SK-N-SH (cell line): ENCODE measurements around the gene RASSF9. TPM values are rescaled to one million over a fixed set of nuclear protein-coding genes. Genes with fewer than 3 reads are reported as not detected.

Experiments
- CTCF ChIA-PET: fragments of 300-600, 350-600 bp; formaldehyde crosslinking; extraction: SDS; loops from one replicate; lab custom pipeline; 2021; lab: Yijun Ruan, JAX
- POLR2A ChIA-PET: fragments of 350-600 bp; sonication (Branson Sonifier 250); formaldehyde crosslinking; extraction: SDS; loops from one replicate; lab custom pipeline; 2020; ENCODE audit warnings: antibody characterized with exemption, inconsistent platforms; lab: Yijun Ruan, JAX
- DNase-seq: peaks from one replicate; pipeline ENCODE4 v3.0.0; 2012
- H2AFZ ChIP-seq: fragments of 200-600 bp; sonication (generic); 2 replicates; pipeline ENCODE4 v1.8.1; 2016; ENCODE audit warnings: antibody characterized with exemption, mild to moderate bottlenecking, low read depth
- H3F3A ChIP-seq: fragments of 200-600 bp; sonication (generic); replicated peaks from 2 replicates; pipeline ENCODE3; 2016; ENCODE audit warnings: antibody characterized with exemption, mild to moderate bottlenecking; ENCODE audit not compliant: insufficient read depth
- H3K27ac ChIP-seq, 2 experiments: fragments of 200-500 bp in 1 of 2; fragments of 200-600 bp in 1 of 2; sonication (Bioruptor generic) in 1 of 2; sonication (generic), shearing (Covaris generic) in 1 of 2; 2 replicates each; pipeline versions ENCODE4 v1.5.1 to v1.6.1; 2014 to 2016; ENCODE audit warnings: low read depth in 2 of 2, inconsistent platforms in 1 of 2, low read length in 1 of 2, mild to moderate bottlenecking in 1 of 2, mixed read lengths in 1 of 2
- H3K27me3 ChIP-seq: fragments of 200-600 bp; sonication (generic), shearing (Covaris generic); 2 replicates; pipeline ENCODE4 v1.6.1; 2016; ENCODE audit warnings: mixed run types; ENCODE audit not compliant: insufficient read depth
- H3K36me3 ChIP-seq, 2 experiments: fragments of 200-500 bp in 1 of 2; fragments of 200-600 bp in 1 of 2; sonication (Bioruptor generic) in 1 of 2; sonication (generic) in 1 of 2; replicated peaks in 1 of 2; 2 replicates each; pipeline versions ENCODE3 to v1.5.1; 2014 to 2016; ENCODE audit warnings: low read length in 1 of 2, mild to moderate bottlenecking in 1 of 2; ENCODE audit not compliant: insufficient read depth in 2 of 2, control insufficient read depth in 1 of 2
- H3K4me1 ChIP-seq, 2 experiments: fragments of 200-500 bp in 1 of 2; fragments of 200-600 bp in 1 of 2; sonication (Bioruptor generic) in 1 of 2; sonication (generic), shearing (Covaris generic) in 1 of 2; 2 replicates each; pipeline versions ENCODE4 v1.5.1 to v1.6.1; 2014 to 2016; ENCODE audit warnings: low read depth in 1 of 2, low read length in 1 of 2, mixed run types in 1 of 2; ENCODE audit not compliant: insufficient read depth in 2 of 2, control insufficient read depth in 1 of 2
- H3K4me2 ChIP-seq: fragments of 200-600 bp; sonication (generic), shearing (Covaris generic); 2 replicates; pipeline ENCODE4 v1.6.1; 2017; ENCODE audit warnings: mixed run types
- H3K4me3 ChIP-seq, 2 experiments: fragments of 200-500 bp in 1 of 2; fragments of 200-600 bp in 1 of 2; sonication (Bioruptor generic) in 1 of 2; sonication (generic), shearing (Covaris generic) in 1 of 2; 2 replicates each; pipeline versions ENCODE4 v1.5.1 to v1.8.1; 2014 to 2016; ENCODE audit warnings: low read depth in 2 of 2, inconsistent platforms in 1 of 2, low read length in 1 of 2, mild to moderate bottlenecking in 1 of 2, mixed read lengths in 1 of 2, moderate library complexity in 1 of 2
- H3K79me2 ChIP-seq: fragments of 200-600 bp; sonication (generic); 2 replicates; pipeline ENCODE4 v1.8.1; 2017; ENCODE audit warnings: mild to moderate bottlenecking; ENCODE audit not compliant: insufficient read depth
- H3K9ac ChIP-seq: fragments of 200-600 bp; sonication (generic); 2 replicates; pipeline ENCODE4 v1.6.1; 2017; ENCODE audit warnings: mixed run types
- H3K9me2 ChIP-seq: fragments of 200-600 bp; sonication (generic); 2 replicates; pipeline ENCODE4 v1.6.1; 2017; ENCODE audit warnings: mixed run types
- H3K9me3 ChIP-seq: fragments of 200-600 bp; sonication (generic); 2 replicates; pipeline ENCODE4 v1.6.1; 2017; ENCODE audit warnings: mixed run types, mild to moderate bottlenecking, moderate library complexity
- H4K20me1 ChIP-seq: fragments of 200-600 bp; sonication (generic); 2 replicates; pipeline ENCODE4 v1.6.1; 2017; ENCODE audit warnings: mild to moderate bottlenecking, mixed run types; ENCODE audit not compliant: insufficient read depth
- CTCF ChIP-seq: fragments of 200-600 bp; sonication (generic); IDR thresholded peaks from 2 replicates; pipeline ENCODE4 v1.6.1; 2017; ENCODE audit warnings: antibody characterized with exemption, mild to moderate bottlenecking, moderate library complexity
- ELF1 ChIP-seq: IDR thresholded peaks from 2 replicates; pipeline ENCODE4 v1.4.0; 2012
- EP300 ChIP-seq, 2 experiments: IDR thresholded peaks; 2 replicates each; pipeline versions ENCODE4 v1.4.0 to v1.6.1; 2012; ENCODE audit warnings: borderline replicate concordance in 1 of 2, low read depth in 1 of 2, low read length in 1 of 2
- FOSL2 ChIP-seq: IDR thresholded peaks from 2 replicates; pipeline ENCODE4 v1.4.0; 2012; ENCODE audit warnings: low read depth, mild to moderate bottlenecking, moderate library complexity, borderline replicate concordance
- GABPA ChIP-seq: IDR thresholded peaks from 2 replicates; pipeline ENCODE4 v1.4.0; 2012; ENCODE audit warnings: low read depth, mild to moderate bottlenecking
- GATA2 ChIP-seq: sonication (generic); formaldehyde crosslinking; IDR thresholded peaks from 2 replicates; pipeline ENCODE4 v1.5.0; 2020; ENCODE audit warnings: mild to moderate bottlenecking, missing genetic modification reagents
- MAX ChIP-seq: IDR thresholded peaks from 2 replicates; pipeline ENCODE4 v1.4.0; 2012; ENCODE audit warnings: low read depth
- MEF2A ChIP-seq: IDR thresholded peaks from 2 replicates; pipeline ENCODE4 v1.4.0; 2012; ENCODE audit warnings: low read depth, borderline replicate concordance
- MXI1 ChIP-seq: IDR thresholded peaks from 2 replicates; pipeline ENCODE4 v1.6.1; 2012; ENCODE audit warnings: mild to moderate bottlenecking, low read depth, low read length, improper control_type of control experiment
- NFIC ChIP-seq: IDR thresholded peaks from 2 replicates; pipeline ENCODE4 v1.4.0; 2012; ENCODE audit warnings: borderline replicate concordance
- RAD21 ChIP-seq: IDR thresholded peaks from 2 replicates; pipeline ENCODE4 v1.6.1; 2012; ENCODE audit warnings: mild to moderate bottlenecking, low read length
- RCOR1 ChIP-seq: fragments of 150-350 bp; IDR thresholded peaks from 2 replicates; pipeline ENCODE4 v1.6.1; 2017; ENCODE audit warnings: antibody characterized with exemption, low read length
- REST ChIP-seq: IDR thresholded peaks from 2 replicates; pipeline ENCODE4 v1.6.1; 2012; ENCODE audit warnings: mild to moderate bottlenecking, low read depth, low read length, moderate library complexity
- RFX5 ChIP-seq: IDR thresholded peaks from 2 replicates; pipeline ENCODE4 v1.6.1; 2012; ENCODE audit warnings: mild to moderate bottlenecking, improper control_type of control experiment, low read length
- RXRA ChIP-seq: IDR thresholded peaks from 2 replicates; pipeline ENCODE4 v1.4.0; 2012; ENCODE audit warnings: low read depth, mild to moderate bottlenecking, borderline replicate concordance
- SMC3 ChIP-seq: IDR thresholded peaks from 2 replicates; pipeline ENCODE4 v1.6.1; 2012; ENCODE audit warnings: low read depth, low read length, improper control_type of control experiment
- YY1 ChIP-seq: IDR thresholded peaks from 2 replicates; pipeline ENCODE4 v1.4.0; 2012; ENCODE audit warnings: low read depth, mild to moderate bottlenecking
- WGBS: methylation state at CpG from one replicate; pipeline ENCODE4 v1.1.6; 2017; ENCODE audit warnings: low lambda C conversion rate; 5-methylcytosine and 5-hydroxymethylcytosine counted together
- polyA plus RNA-seq, 3 experiments: library from polyadenylated mRNA; depleted of rRNA; stranded (reverse); fragments of >200 nt; gene quantifications; 2 replicates each; pipeline ENCODE4 v1.2.3, GENCODE V29; 2012

Gene RASSF9
- polyA plus RNA-seq, 1 of the 3 experiments (the other 2 are of a cell fraction): 0.21 TPM

GRCh38 chr12:85872497-85873091 is 36.4 kb upstream of the RASSF9 start:
- Histone ChIP-seq H3F3A (no peaks in the 10 kb centered on the region), H3K36me3 (no peaks in the 10 kb centered on the region), H3K27ac (no peak overlapping the region), H3K27me3 (no peaks in the 10 kb centered on the region), H3K4me1 (no peaks in the 10 kb centered on the region), H3K4me2 (no peak overlapping the region), H3K79me2 (no peaks in the 10 kb centered on the region), H3K9me2 (no peaks in the 10 kb centered on the region), H3K9me3 (0 out of 2 replicates have a peak, but pooled peaks cover 3% of the 10 kb centered on the region), H3K9ac (no peak overlapping the region), H4K20me1 (no peaks in the 10 kb centered on the region), H3K4me3 (no peak overlapping the region; a peak in 1 of 4 replicates), H2AFZ (no peak overlapping the region; the same call in 1 of the 2 replicates)
- TF ChIP-seq CTCF (peak; percentile 83), REST (no peak), GABPA (no peak), RXRA (no peak), SMC3 (peak; percentile 74), YY1 (no peak), RAD21 (peak; percentile 72), MXI1 (no peak)
- DNase-seq: peak; percentile 24
- 33% methylated on average over 3 of the region's 3 CpGs for WGBS
- POLR2A ChIA-PET: no interaction called here
- CTCF ChIA-PET: interaction anchor here (0.6 to 9.2 kb wide), 16 partner anchors 10 to 795 kb away, joined by 3 to 80 read pairs (median 5); no protein-coding TSS in a partner anchor

- no peaks in the 10 kb centered on the region for H3K36me3 ChIP-seq
- no peaks in the 10 kb centered on the region for H3F3A ChIP-seq
- peak overlapping the region in 1 of 2 experiments; percentile 8; a peak in 1 of 4 replicates for H3K4me3 ChIP-seq
- H3K9ac ChIP-seq: no peak overlapping the region
- H3K4me1 ChIP-seq: no peaks in the 10 kb centered on the region
- H3K9me2 ChIP-seq: no peaks in the 10 kb centered on the region
- DNase-seq: peak; percentile 51
- peak overlapping the region; percentile 62 for H2AFZ ChIP-seq
- CTCF ChIA-PET: interaction anchor here (0.6 to 9.2 kb wide), 72 partner anchors 8 to 1200 kb away, joined by 3 to 80 read pairs (median 5); no protein-coding TSS in a partner anchor
- 0 out of 2 replicates have a peak, but pooled peaks cover 3% of the 10 kb centered on the region for H3K9me3 ChIP-seq
- no peak overlapping the region for H3K4me2 ChIP-seq
- WGBS: 33% methylated on average over 5 of the region's 5 CpGs
- POLR2A ChIA-PET: no interaction called here
- H3K27ac ChIP-seq: no peak overlapping the region
- no peaks in the 10 kb centered on the region for H3K27me3 ChIP-seq
- H3K79me2 ChIP-seq: no peaks in the 10 kb centered on the region
- H4K20me1 ChIP-seq: no peaks in the 10 kb centered on the region
- TF ChIP-seq RCOR1 (no peak), GABPA (no peak), MXI1 (no peak), ELF1 (no peak), RFX5 (no peak), EP300 (IDR thresholded peaks at IDR 0.05; ENCODE audit: borderline replicate concordance in 1 of 2, low read depth in 1 of 2, low read length in 1 of 2) (no peak), MAX (no peak), FOSL2 (no peak), GATA2 (CRISPR knock-in tag) (no peak), MEF2A (no peak), CTCF (peak; percentile 83), NFIC (no peak), SMC3 (peak; percentile 76)
Measured at GRCh38 chr12:85866986-85867776, 31.0 kb upstream of the RASSF9 start.
